Measurements from ENCODE around the gene PIK3IP1.
"Not testable (repeated sequence)": the region's sequence is repeated elsewhere in the genome, so short reads cannot be mapped to it uniquely, and the experiment has no call there.

PIK3IP1 gene

GRCh38 chr22:31292236-31292989, at the start of gene PIK3IP1:
Gene PIK3IP1 (minus strand): TSS chr22:31292488. CDS start chr22:31292344, 144 bp downstream.
- peak; percentile 84 for DNase-seq (ENCODE audit: low spot score)

- DNase-seq (ENCODE audit: low spot score), result no peak
Observed at GRCh38 chr22:31341386-31342088, 49.2 kb upstream of the PIK3IP1 start.

GRCh38 chr22:31340765-31341247, 48.5 kb upstream of the PIK3IP1 start:
- no peak for DNase-seq (ENCODE audit: low spot score)

GRCh38 chr22:31340360-31340759, 48.1 kb upstream of the PIK3IP1 start:
- no peak for DNase-seq (ENCODE audit: low spot score)

GRCh38 chr22:31339148-31339832, 47.0 kb upstream of the PIK3IP1 start:
- no peak for DNase-seq (ENCODE audit: low spot score)

GRCh38 chr22:31337178-31337577, 44.9 kb upstream of the PIK3IP1 start:
- DNase-seq (ENCODE audit: low spot score), result no peak

- DNase-seq (ENCODE audit: low spot score), result no peak
Observed at GRCh38 chr22:31334329-31334728, 42.0 kb upstream of the PIK3IP1 start.

GRCh38 chr22:31333641-31334040, 41.4 kb upstream of the PIK3IP1 start:
- no peak for DNase-seq (ENCODE audit: low spot score)

GRCh38 chr22:31332886-31333285, 40.6 kb upstream of the PIK3IP1 start:
- peak; percentile 40 for DNase-seq (ENCODE audit: low spot score)

GRCh38 chr22:31332010-31332409, 39.7 kb upstream of the PIK3IP1 start:
- DNase-seq (ENCODE audit: low spot score), result no peak

GRCh38 chr22:31329453-31330215, 37.3 kb upstream of the PIK3IP1 start:
- no peak for DNase-seq (ENCODE audit: low spot score)

- DNase-seq (ENCODE audit: low spot score), result no peak
Observed at GRCh38 chr22:31329029-31329428, 36.7 kb upstream of the PIK3IP1 start.

GRCh38 chr22:31328544-31328960, 36.3 kb upstream of the PIK3IP1 start:
- no peak for DNase-seq (ENCODE audit: low spot score)

GRCh38 chr22:31327806-31328543, 35.7 kb upstream of the PIK3IP1 start:
- DNase-seq (ENCODE audit: low spot score), result no peak

GRCh38 chr22:31326877-31327276, 34.6 kb upstream of the PIK3IP1 start:
- no peak for DNase-seq (ENCODE audit: low spot score)

- DNase-seq (ENCODE audit: low spot score), result no peak
Observed at GRCh38 chr22:31323578-31324550, 31.6 kb upstream of the PIK3IP1 start.

- DNase-seq (ENCODE audit: low spot score), result no peak
Observed at GRCh38 chr22:31321421-31321820, 29.1 kb upstream of the PIK3IP1 start.

GRCh38 chr22:31314220-31314619, 21.9 kb upstream of the PIK3IP1 start:
- DNase-seq (ENCODE audit: low spot score), result not testable (repeated sequence)

GRCh38 chr22:31313366-31314147, 21.3 kb upstream of the PIK3IP1 start:
- DNase-seq (ENCODE audit: low spot score), result peak; percentile 86
